ENCODE measurements around the gene GPR141.
A peak's percentile ranks its signal among the peaks of the same experiment; 100 is the strongest.
"Not testable (repeated sequence)": the region's sequence is repeated elsewhere in the genome, so short reads cannot be mapped to it uniquely, and the experiment has no call there.

Gene GPR141

DNA sequence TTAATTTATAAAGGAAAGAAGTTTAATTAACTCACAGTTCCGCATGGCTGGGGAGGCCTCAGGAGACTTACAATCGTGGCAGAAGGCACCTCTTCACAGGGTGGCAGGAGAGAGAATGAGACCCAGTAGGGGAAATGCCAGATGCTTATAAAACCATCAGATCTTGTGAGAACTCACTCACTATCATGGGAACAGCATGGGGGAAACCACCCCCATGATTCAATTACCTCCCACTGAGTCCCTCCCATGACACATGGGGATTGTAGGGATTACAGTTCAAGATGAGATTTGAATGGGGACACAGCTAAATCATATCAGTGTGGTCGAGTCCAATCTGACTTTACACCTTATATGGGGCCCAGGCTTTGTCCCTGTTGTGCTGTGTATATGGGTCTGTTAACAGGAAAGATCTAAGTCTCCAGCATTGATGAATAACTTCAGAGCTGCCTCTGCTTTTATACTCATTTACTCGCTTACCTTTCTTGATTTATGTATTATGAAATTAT is 20.8 kb downstream of the GPR141 start:
- peak; percentile 71 for DNase-seq
- H2BK120ac ChIP-seq (ENCODE audit: low read depth, low read length); H3K4ac ChIP-seq (ENCODE audit: low read depth, low read length); H3K4me1 ChIP-seq (ENCODE audit: control insufficient read depth, low read depth, low read length); H3K27me3 ChIP-seq (ENCODE audit: insufficient read depth, low read length, poor library complexity); H3K79me1 ChIP-seq (ENCODE audit: low read length); H3K18ac ChIP-seq (ENCODE audit: low read length); H3K36me3 ChIP-seq (ENCODE audit: control insufficient read depth, insufficient read depth, low read length); H3K27ac ChIP-seq (ENCODE audit: low read depth, low read length); H3K79me2 ChIP-seq (ENCODE audit: control insufficient read depth, insufficient read depth, low read length); H2AK5ac ChIP-seq (ENCODE audit: low read length); H3K4me2 ChIP-seq (ENCODE audit: low read length); H3K9ac ChIP-seq (ENCODE audit: low read length); H2BK15ac ChIP-seq (replicated peaks; ENCODE audit: low read depth); H3K56ac ChIP-seq (ENCODE audit: low read length); H2BK5ac ChIP-seq (ENCODE audit: low read length); H3K4me3 ChIP-seq (ENCODE audit: low read length); H3K23ac ChIP-seq (ENCODE audit: low read length); H4K5ac ChIP-seq (ENCODE audit: low read length); H4K8ac ChIP-seq (ENCODE audit: low read depth, low read length): not testable (repeated sequence)
- no CpG with 5 or more reads among the region's 4 CpGs for WGBS (ENCODE audit: extremely low coverage, insufficient coverage, low lambda C conversion rate)

GRCh38 chr7:37705976-37706375 is 22.4 kb downstream of the GPR141 start:
- H2BK15ac ChIP-seq (replicated peaks; ENCODE audit: low read depth) = no peak overlapping the region
- H3K56ac ChIP-seq (ENCODE audit: low read length) = no peak overlapping the region
- no peaks in the 10 kb centered on the region for H3K79me1 ChIP-seq (ENCODE audit: low read length)
- no peak overlapping the region for H2BK5ac ChIP-seq (ENCODE audit: low read length)
- peak; percentile 12 for DNase-seq
- no peaks in the 10 kb centered on the region for H3K4me1 ChIP-seq (ENCODE audit: control insufficient read depth, low read depth, low read length)
- no peak overlapping the region for H4K5ac ChIP-seq (ENCODE audit: low read length)
- no peaks in the 10 kb centered on the region for H3K36me3 ChIP-seq (ENCODE audit: control insufficient read depth, insufficient read depth, low read length)
- H3K9ac ChIP-seq (ENCODE audit: low read length) = no peak overlapping the region
- no peak overlapping the region for H3K4ac ChIP-seq (ENCODE audit: low read depth, low read length)
- H3K23ac ChIP-seq (ENCODE audit: low read length) = no peak overlapping the region
- H3K4me2 ChIP-seq (ENCODE audit: low read length) = no peak overlapping the region
- H3K27ac ChIP-seq (ENCODE audit: low read depth, low read length) = no peak overlapping the region
- no peaks in the 10 kb centered on the region for H3K79me2 ChIP-seq (ENCODE audit: control insufficient read depth, insufficient read depth, low read length)
- no CpG with 5 or more reads among the region's 6 CpGs for WGBS (ENCODE audit: extremely low coverage, insufficient coverage, low lambda C conversion rate)
- H3K4me3 ChIP-seq (ENCODE audit: low read length) = no peak overlapping the region
- no peak overlapping the region for H3K18ac ChIP-seq (ENCODE audit: low read length)
- no peaks in the 10 kb centered on the region for H3K27me3 ChIP-seq (ENCODE audit: insufficient read depth, low read length, poor library complexity)
- no peak overlapping the region for H2BK120ac ChIP-seq (ENCODE audit: low read depth, low read length)
- no peak overlapping the region for H4K8ac ChIP-seq (ENCODE audit: low read depth, low read length)
- H2AK5ac ChIP-seq (ENCODE audit: low read length) = no peak overlapping the region

GRCh38 chr7:37706804-37707203 is 23.2 kb downstream of the GPR141 start:
- Histone ChIP-seq H3K4me3 (ENCODE audit: low read length) (no peak overlapping the region), H3K9ac (ENCODE audit: low read length) (no peak overlapping the region), H3K18ac (ENCODE audit: low read length) (no peak overlapping the region), H3K27ac (ENCODE audit: low read depth, low read length) (no peak overlapping the region), H3K79me1 (ENCODE audit: low read length) (no peaks in the 10 kb centered on the region), H2BK120ac (ENCODE audit: low read depth, low read length) (no peak overlapping the region), H3K36me3 (ENCODE audit: control insufficient read depth, insufficient read depth, low read length) (no peaks in the 10 kb centered on the region), H3K4me1 (ENCODE audit: control insufficient read depth, low read depth, low read length) (no peaks in the 10 kb centered on the region), H4K5ac (ENCODE audit: low read length) (no peak overlapping the region), H4K8ac (ENCODE audit: low read depth, low read length) (no peak overlapping the region), H3K79me2 (ENCODE audit: control insufficient read depth, insufficient read depth, low read length) (no peaks in the 10 kb centered on the region), H3K56ac (ENCODE audit: low read length) (no peak overlapping the region), H3K4ac (ENCODE audit: low read depth, low read length) (no peak overlapping the region), H2AK5ac (ENCODE audit: low read length) (no peak overlapping the region), H3K27me3 (ENCODE audit: insufficient read depth, low read length, poor library complexity) (no peaks in the 10 kb centered on the region), H3K23ac (ENCODE audit: low read length) (no peak overlapping the region), H2BK5ac (ENCODE audit: low read length) (no peak overlapping the region), H3K4me2 (ENCODE audit: low read length) (no peak overlapping the region), H2BK15ac (replicated peaks; ENCODE audit: low read depth) (no peak overlapping the region)
- no peak for DNase-seq
- no CpG with 5 or more reads among the region's 5 CpGs for WGBS (ENCODE audit: extremely low coverage, insufficient coverage, low lambda C conversion rate)

DNA sequence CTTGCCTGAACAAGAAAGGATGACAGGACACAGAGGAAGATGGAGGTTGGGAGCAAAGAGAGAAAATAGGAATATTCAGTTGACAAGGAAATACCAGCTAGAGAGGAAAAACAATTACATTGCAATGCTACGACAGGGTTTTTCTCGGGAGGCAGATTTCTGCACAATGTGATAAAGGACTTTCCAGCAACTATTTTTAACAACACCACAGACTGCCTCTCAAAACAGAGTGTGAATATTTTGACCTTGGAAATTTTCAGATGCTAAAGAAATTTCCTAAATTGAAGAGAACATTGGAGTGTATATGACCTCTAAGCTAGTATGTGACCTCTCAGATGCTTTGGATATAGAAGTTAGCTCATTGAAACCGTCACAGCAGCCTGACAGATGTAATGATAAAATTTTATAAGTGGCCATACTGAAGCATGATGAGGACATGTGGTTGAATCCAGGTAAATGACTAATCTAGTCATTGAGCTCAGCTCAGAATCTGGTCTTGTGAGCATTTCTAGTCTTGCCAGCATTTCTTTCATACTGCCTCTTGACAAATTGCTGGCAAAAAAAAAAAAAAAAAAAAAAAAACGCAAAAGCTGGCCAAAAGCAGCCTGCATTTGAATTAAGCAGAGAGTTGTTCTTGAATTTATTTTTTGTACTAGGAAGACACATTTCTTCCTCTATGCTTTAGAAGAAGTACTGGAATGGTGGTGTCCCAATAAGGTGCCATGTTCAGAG is 24.4 kb downstream of the GPR141 start:
- no CpG with 5 or more reads among the region's 4 CpGs for WGBS (ENCODE audit: extremely low coverage, insufficient coverage, low lambda C conversion rate)
- Histone ChIP-seq H3K27me3 (ENCODE audit: insufficient read depth, low read length, poor library complexity) (no peaks in the 10 kb centered on the region), H3K4me1 (ENCODE audit: control insufficient read depth, low read depth, low read length) (no peaks in the 10 kb centered on the region), H3K4ac (ENCODE audit: low read depth, low read length) (no peak overlapping the region), H3K79me2 (ENCODE audit: control insufficient read depth, insufficient read depth, low read length) (no peaks in the 10 kb centered on the region), H3K27ac (ENCODE audit: low read depth, low read length) (no peak overlapping the region), H3K23ac (ENCODE audit: low read length) (no peak overlapping the region), H2BK120ac (ENCODE audit: low read depth, low read length) (no peak overlapping the region), H3K79me1 (ENCODE audit: low read length) (no peaks in the 10 kb centered on the region), H4K8ac (ENCODE audit: low read depth, low read length) (no peak overlapping the region), H2BK15ac (replicated peaks; ENCODE audit: low read depth) (no peak overlapping the region), H2AK5ac (ENCODE audit: low read length) (no peak overlapping the region), H4K5ac (ENCODE audit: low read length) (no peak overlapping the region), H3K9ac (ENCODE audit: low read length) (no peak overlapping the region), H3K56ac (ENCODE audit: low read length) (no peak overlapping the region), H2BK5ac (ENCODE audit: low read length) (no peak overlapping the region), H3K18ac (ENCODE audit: low read length) (no peak overlapping the region), H3K36me3 (ENCODE audit: control insufficient read depth, insufficient read depth, low read length) (no peaks in the 10 kb centered on the region), H3K4me3 (ENCODE audit: low read length) (no peak overlapping the region), H3K4me2 (ENCODE audit: low read length) (no peak overlapping the region)
- DNase-seq = no peak

GRCh38 chr7:37709631-37710509 is 26.3 kb downstream of the GPR141 start:
- H3K56ac ChIP-seq (ENCODE audit: low read length) = no peak overlapping the region
- no peak overlapping the region for H2BK15ac ChIP-seq (replicated peaks; ENCODE audit: low read depth)
- H3K79me2 ChIP-seq (ENCODE audit: control insufficient read depth, insufficient read depth, low read length) = no peaks in the 10 kb centered on the region
- no peaks in the 10 kb centered on the region for H3K4me1 ChIP-seq (ENCODE audit: control insufficient read depth, low read depth, low read length)
- H3K9ac ChIP-seq (ENCODE audit: low read length) = no peak overlapping the region
- H3K36me3 ChIP-seq (ENCODE audit: control insufficient read depth, insufficient read depth, low read length) = no peaks in the 10 kb centered on the region
- no peak overlapping the region for H2AK5ac ChIP-seq (ENCODE audit: low read length)
- no peak overlapping the region for H2BK120ac ChIP-seq (ENCODE audit: low read depth, low read length)
- H3K23ac ChIP-seq (ENCODE audit: low read length) = no peak overlapping the region
- WGBS (ENCODE audit: extremely low coverage, insufficient coverage, low lambda C conversion rate) = no CpG with 5 or more reads among the region's 5 CpGs
- no peak overlapping the region for H3K4ac ChIP-seq (ENCODE audit: low read depth, low read length)
- no peak overlapping the region for H4K5ac ChIP-seq (ENCODE audit: low read length)
- no peak for DNase-seq
- H3K27me3 ChIP-seq (ENCODE audit: insufficient read depth, low read length, poor library complexity) = no peaks in the 10 kb centered on the region
- no peak overlapping the region for H3K18ac ChIP-seq (ENCODE audit: low read length)
- no peaks in the 10 kb centered on the region for H3K79me1 ChIP-seq (ENCODE audit: low read length)
- no peak overlapping the region for H3K4me2 ChIP-seq (ENCODE audit: low read length)
- no peak overlapping the region for H2BK5ac ChIP-seq (ENCODE audit: low read length)
- no peak overlapping the region for H3K4me3 ChIP-seq (ENCODE audit: low read length)
- no peak overlapping the region for H3K27ac ChIP-seq (ENCODE audit: low read depth, low read length)
- no peak overlapping the region for H4K8ac ChIP-seq (ENCODE audit: low read depth, low read length)

Measured in mesendoderm (in vitro differentiated cells).